Neutrophil (primary cell): Measurements from ENCODE around the gene SURF1.
"Not testable (repeated sequence)": the region's sequence is repeated elsewhere in the genome, so short reads cannot be mapped to it uniquely, and the experiment has no call there.

Experiments used
- H3K27ac ChIP-seq: fragments of 200-600 bp; sonication (generic); 2 replicates; pipeline ENCODE4 v1.5.1; 2016; ENCODE audit warnings: mild to moderate bottlenecking, moderate library complexity
- H3K27me3 ChIP-seq: fragments of 200-600 bp; sonication (generic); 2 replicates; pipeline ENCODE4 v1.6.0; 2016; ENCODE audit warnings: mild to moderate bottlenecking
- H3K36me3 ChIP-seq: fragments of 200-600 bp; sonication (generic); 2 replicates; pipeline ENCODE4 v1.5.1; 2017
- H3K4me1 ChIP-seq, 2 experiments: fragments of 200-600 bp in 1 of 2; sonication (generic) in 1 of 2; 1 replicate in 1 of 2; 2 replicates in 1 of 2; pipeline versions ENCODE4 v1.5.1 to v1.6.1; 2013 to 2016; ENCODE audit warnings: low read depth in 1 of 2, low read length in 1 of 2, mild to moderate bottlenecking in 1 of 2, moderate library complexity in 1 of 2; ENCODE audit not compliant: control insufficient read depth in 1 of 2, insufficient read depth in 1 of 2
- H3K4me3 ChIP-seq, 2 experiments: fragments of 200-600 bp in 1 of 2; sonication (generic) in 1 of 2; 1 replicate in 1 of 2; 2 replicates in 1 of 2; pipeline ENCODE4 v1.5.1; 2013 to 2016; ENCODE audit warnings: low read depth in 1 of 2, low read length in 1 of 2, mild to moderate bottlenecking in 1 of 2, moderate library complexity in 1 of 2
- H3K9me3 ChIP-seq: fragments of 200-600 bp; sonication (generic); 2 replicates; pipeline ENCODE4 v1.5.1; 2016
- CTCF ChIP-seq: fragments of 200-600 bp; sonication (generic); IDR thresholded peaks from 2 replicates; pipeline ENCODE4 v1.5.1; 2016; ENCODE audit warnings: antibody characterized with exemption

The SURF1 gene

GRCh38 chr9:133335924-133336811 lies 20.1 kb downstream of the SURF1 start, which contains the start of gene SURF6:
Gene SURF6 (minus strand): TSS chr9:133336188. CDS start chr9:133336132, 56 bp downstream.
- Histone ChIP-seq H3K36me3 (peaks cover 36% of the 10 kb centered on the region), H3K4me3 (peak within 1 kb of the TSS; percentile 72 to 79), H3K27ac (peak within 1 kb of the TSS; percentile 99), H3K9me3 (no peaks in the 10 kb centered on the region), H3K4me1 (peaks cover 60 to 65% of the 10 kb centered on the region in 2 experiments), H3K27me3 (no peaks in the 10 kb centered on the region)
- no peak for TF ChIP-seq CTCF

GRCh38 chr9:133334888-133335287 lies 21.4 kb downstream of the SURF1 start:
- not testable (repeated sequence) for H3K9me3 ChIP-seq, H3K27ac ChIP-seq, H3K4me3 ChIP-seq, H3K27me3 ChIP-seq
- peaks cover 47 to 53% of the 10 kb centered on the region in 2 experiments for H3K4me1 ChIP-seq
- H3K36me3 ChIP-seq: peaks cover 49% of the 10 kb centered on the region

- H3K9me3 ChIP-seq: no peaks in the 10 kb centered on the region
- H3K4me3 ChIP-seq: no peak overlapping the region
- no peak overlapping the region for H3K27ac ChIP-seq
- peaks cover 40 to 48% of the 10 kb centered on the region in 2 experiments for H3K4me1 ChIP-seq
- H3K36me3 ChIP-seq: peaks cover 49% of the 10 kb centered on the region
- no peak for TF ChIP-seq CTCF
- H3K27me3 ChIP-seq: no peaks in the 10 kb centered on the region
These were observed 22.1 kb downstream of the SURF1 start for GRCh38 chr9:133334161-133334560.

DNA sequence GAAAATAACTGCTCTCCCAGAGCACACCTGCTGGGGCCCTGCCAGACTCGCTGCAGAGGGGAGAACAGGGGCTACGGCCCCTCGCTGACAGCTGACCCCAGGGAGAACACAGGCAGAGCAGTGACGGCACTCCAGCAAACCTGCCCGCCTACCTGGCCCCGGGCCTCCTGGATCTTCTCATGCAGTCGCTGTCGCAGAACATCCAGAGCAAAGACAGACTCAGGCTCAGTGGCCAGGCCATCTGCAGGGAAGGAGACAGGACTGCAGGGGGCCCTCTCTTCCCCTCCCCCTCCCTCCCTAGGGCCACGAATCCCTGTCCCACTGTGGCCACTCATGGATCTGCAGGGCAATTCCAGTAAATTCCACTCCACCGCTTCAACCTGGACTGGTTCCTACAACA lies 22.7 kb downstream of the SURF1 start:
- H3K36me3 ChIP-seq: peaks cover 49% of the 10 kb centered on the region
- H3K27ac ChIP-seq: no peak overlapping the region
- no peak for TF ChIP-seq CTCF
- H3K27me3 ChIP-seq: no peaks in the 10 kb centered on the region
- H3K4me1 ChIP-seq: peaks cover 34 to 42% of the 10 kb centered on the region in 2 experiments
- H3K9me3 ChIP-seq: no peaks in the 10 kb centered on the region
- no peak overlapping the region for H3K4me3 ChIP-seq

GRCh38 chr9:133333011-133333410 lies 23.3 kb downstream of the SURF1 start:
- H3K36me3 ChIP-seq: peaks cover 49% of the 10 kb centered on the region
- TF ChIP-seq CTCF: no peak
- H3K27ac ChIP-seq: no peak overlapping the region
- peaks cover 29 to 37% of the 10 kb centered on the region in 2 experiments for H3K4me1 ChIP-seq
- no peak overlapping the region for H3K4me3 ChIP-seq
- H3K27me3 ChIP-seq: no peaks in the 10 kb centered on the region
- H3K9me3 ChIP-seq: no peaks in the 10 kb centered on the region

GRCh38 chr9:133332381-133332730 lies 23.9 kb downstream of the SURF1 start:
- H3K27me3 ChIP-seq: no peaks in the 10 kb centered on the region
- H3K4me1 ChIP-seq: peaks cover 26 to 30% of the 10 kb centered on the region in 2 experiments
- no peaks in the 10 kb centered on the region for H3K9me3 ChIP-seq
- no peak overlapping the region for H3K27ac ChIP-seq
- TF ChIP-seq CTCF: no peak
- peaks cover 49% of the 10 kb centered on the region for H3K36me3 ChIP-seq
- no peak overlapping the region for H3K4me3 ChIP-seq
